ENCODE results near the gene SMIM5.
A peak's percentile ranks its signal among the peaks of the same experiment; 100 is the strongest.

The SMIM5 gene

DNA sequence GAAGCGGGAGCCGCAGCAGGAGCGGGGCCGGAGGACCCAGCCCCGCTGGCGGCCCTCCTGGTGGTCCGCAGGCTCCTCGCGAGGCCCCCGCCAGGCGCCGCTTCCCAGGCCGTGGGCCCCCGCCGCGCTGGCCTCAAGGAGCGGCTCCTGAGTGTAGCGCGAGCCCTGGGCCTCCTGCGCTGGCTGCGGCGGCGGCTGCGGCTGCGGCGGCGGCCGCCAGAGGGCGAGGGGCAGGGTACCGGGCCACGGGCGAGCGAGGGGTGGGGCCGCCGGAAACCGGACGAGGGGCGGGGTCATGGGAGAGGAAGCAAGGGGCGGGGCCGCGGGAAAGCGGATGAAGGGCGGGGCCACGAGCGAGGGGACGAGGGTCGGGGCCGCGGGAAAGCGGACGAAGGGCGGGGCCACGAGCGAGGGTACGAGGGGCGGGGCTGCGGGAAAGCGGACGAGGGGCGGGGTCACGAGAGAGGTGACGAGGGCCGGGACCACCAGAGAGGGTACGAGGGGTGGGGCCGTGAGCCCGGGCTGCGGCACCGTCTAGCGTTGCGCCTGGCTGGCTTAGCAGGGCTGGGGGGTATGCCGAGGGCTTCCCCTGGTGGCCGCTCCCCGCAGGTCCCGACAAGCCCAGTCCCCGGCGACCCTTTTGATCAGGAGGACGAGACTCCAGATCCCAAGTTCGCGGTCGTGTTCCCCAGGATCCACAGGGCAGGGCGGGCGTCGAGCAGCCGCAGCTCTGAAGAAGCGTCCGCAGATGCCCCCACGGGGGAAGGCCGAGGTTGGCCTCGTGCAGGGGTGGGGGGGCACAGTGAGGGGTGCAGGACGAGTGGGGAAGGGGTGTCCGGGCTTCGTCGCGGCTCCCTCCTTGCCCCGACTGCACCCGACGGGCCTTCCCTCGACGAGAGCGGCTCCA, 44.0 kb upstream of the SMIM5 start:
- WGBS (ENCODE audit: extremely low coverage, insufficient coverage, insufficient read length): no CpG with 5 or more reads among the region's 100 CpGs

DNA sequence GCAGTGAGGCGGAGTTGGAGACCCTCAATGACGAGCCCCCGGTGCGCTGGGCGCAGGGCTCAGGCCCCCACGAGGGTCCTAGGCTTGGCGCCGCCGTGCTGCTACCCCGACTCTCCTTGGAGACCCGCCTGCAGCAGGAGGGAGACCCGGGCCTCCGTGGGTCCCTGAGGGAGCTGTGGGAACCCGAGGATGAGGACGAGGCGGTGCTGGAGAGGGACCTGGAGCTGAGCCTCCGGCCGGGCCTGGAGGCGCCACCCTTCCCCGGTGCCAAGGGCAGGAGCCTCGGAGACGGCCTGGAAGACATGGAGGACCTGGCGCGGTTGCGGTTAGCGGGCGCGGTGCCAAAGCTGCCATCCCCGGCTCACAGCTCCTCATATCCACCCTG, 43.3 kb upstream of the SMIM5 start:
- Histone ChIP-seq H4K12ac (ENCODE audit: low read depth, low read length) (no peak overlapping the region), H3K4ac (ENCODE audit: low read depth, low read length) (no peak overlapping the region), H4K8ac (ENCODE audit: low read depth, low read length) (peak overlapping the region; percentile 3), H2AFZ (ENCODE audit: insufficient read depth, low read length, poor library complexity) (no peak overlapping the region), H3K4me1 (ENCODE audit: control insufficient read depth in 1 of 2, insufficient read depth in 2 of 2, low read length in 2 of 2) (peaks cover 4 to 9% of the 10 kb centered on the region in 2 experiments), H3K36me3 (ENCODE audit: control insufficient read depth in 1 of 2, insufficient read depth in 2 of 2, low read length in 2 of 2) (no peaks in the 10 kb centered on the region), H3K9me3 (ENCODE audit: insufficient read depth, low read depth, low read length) (no peaks in the 10 kb centered on the region), H3K18ac (ENCODE audit: low read length) (no peak overlapping the region), H3K9ac (ENCODE audit: low read length) (no peak overlapping the region), H3K23ac (ENCODE audit: low read length) (no peak overlapping the region), H3K27ac (ENCODE audit: low read depth, low read length) (no peak overlapping the region), H2BK5ac (ENCODE audit: low read depth, low read length, poor library complexity) (no peak overlapping the region), H3K14ac (ENCODE audit: low read length) (no peak overlapping the region), H3K79me2 (ENCODE audit: control insufficient read depth, insufficient read depth, low read length, poor library complexity) (peaks cover 12% of the 10 kb centered on the region), H3K79me1 (ENCODE audit: low read length) (peaks cover 18% of the 10 kb centered on the region), H3K4me2 (ENCODE audit: low read length) (peak overlapping the region; percentile 53), H3K27me3 (ENCODE audit: insufficient read depth, low read length) (no peaks in the 10 kb centered on the region), H3K4me3 (ENCODE audit: low read depth, low read length) (no peak overlapping the region), H2AK5ac (ENCODE audit: low read length) (peak overlapping the region; percentile 0), H2BK12ac (ENCODE audit: low read length) (no peak overlapping the region), H4K91ac (ENCODE audit: low read depth, low read length) (peak overlapping the region; percentile 67), H2BK120ac (ENCODE audit: insufficient read depth, low read length, poor library complexity) (no peak overlapping the region)
- no peak for DNase-seq
- no CpG with 5 or more reads among the region's 29 CpGs for WGBS (ENCODE audit: extremely low coverage, insufficient coverage, insufficient read length)

More for the DNA sequence above, 44.0 kb upstream of the SMIM5 start:
- Histone ChIP-seq H3K4me1 (ENCODE audit: control insufficient read depth in 1 of 2, insufficient read depth in 2 of 2, low read length in 2 of 2) (peaks cover 4 to 9% of the 10 kb centered on the region in 2 experiments), H3K36me3 (ENCODE audit: control insufficient read depth in 1 of 2, insufficient read depth in 2 of 2, low read length in 2 of 2) (no peaks in the 10 kb centered on the region), H4K12ac (ENCODE audit: low read depth, low read length) (peak overlapping the region; percentile 88), H3K18ac (ENCODE audit: low read length) (peak overlapping the region; percentile 90), H3K23ac (ENCODE audit: low read length) (no peak overlapping the region), H3K14ac (ENCODE audit: low read length) (peak overlapping the region; percentile 55), H3K27me3 (ENCODE audit: insufficient read depth, low read length) (no peaks in the 10 kb centered on the region), H3K9me3 (ENCODE audit: insufficient read depth, low read depth, low read length) (no peaks in the 10 kb centered on the region), H2BK5ac (ENCODE audit: low read depth, low read length, poor library complexity) (no peak overlapping the region), H2AK5ac (ENCODE audit: low read length) (no peak overlapping the region), H3K4me3 (ENCODE audit: low read depth, low read length) (peak overlapping the region; percentile 68), H3K4me2 (ENCODE audit: low read length) (peak overlapping the region; percentile 61), H3K4ac (ENCODE audit: low read depth, low read length) (peak overlapping the region; percentile 68), H3K27ac (ENCODE audit: low read depth, low read length) (peak overlapping the region; percentile 71), H2BK12ac (ENCODE audit: low read length) (no peak overlapping the region), H4K8ac (ENCODE audit: low read depth, low read length) (peak overlapping the region; percentile 90), H3K9ac (ENCODE audit: low read length) (peak overlapping the region; percentile 77), H3K79me2 (ENCODE audit: control insufficient read depth, insufficient read depth, low read length, poor library complexity) (peaks cover 12% of the 10 kb centered on the region), H2BK120ac (ENCODE audit: insufficient read depth, low read length, poor library complexity) (peak overlapping the region; percentile 59), H4K91ac (ENCODE audit: low read depth, low read length) (peak overlapping the region; percentile 85), H3K79me1 (ENCODE audit: low read length) (peaks cover 18% of the 10 kb centered on the region), H2AFZ (ENCODE audit: insufficient read depth, low read length, poor library complexity) (peak overlapping the region; percentile 84)
- DNase-seq: peak; percentile 75 to 91

DNA sequence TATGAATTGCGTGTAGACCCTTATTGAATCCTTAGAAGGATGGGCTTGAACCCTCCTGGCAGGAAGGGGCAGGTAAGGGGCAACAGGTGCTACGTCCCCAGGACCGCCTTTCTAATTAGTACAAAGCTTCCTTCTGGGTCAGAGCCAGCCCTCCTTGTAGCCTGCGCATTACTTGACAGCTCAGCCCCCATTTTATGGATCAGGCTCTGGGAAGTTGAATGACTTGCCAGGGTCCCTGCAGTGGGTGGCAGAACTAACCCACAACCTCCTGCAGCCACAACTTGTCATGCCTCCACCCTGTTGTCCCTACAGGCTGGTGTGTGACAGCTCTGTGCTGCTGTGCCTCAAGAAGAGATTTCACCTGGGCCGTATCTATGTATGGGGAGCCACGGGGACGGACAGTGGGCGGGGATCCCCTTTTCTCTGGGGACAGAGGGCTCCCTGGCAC, 42.9 kb upstream of the SMIM5 start:
- H3K4ac ChIP-seq (ENCODE audit: low read depth, low read length): no peak overlapping the region
- no peak overlapping the region for H4K8ac ChIP-seq (ENCODE audit: low read depth, low read length)
- H3K14ac ChIP-seq (ENCODE audit: low read length): no peak overlapping the region
- H3K27me3 ChIP-seq (ENCODE audit: insufficient read depth, low read length): no peaks in the 10 kb centered on the region
- H3K79me1 ChIP-seq (ENCODE audit: low read length): peaks cover 18% of the 10 kb centered on the region
- no peak overlapping the region for H3K18ac ChIP-seq (ENCODE audit: low read length)
- peaks cover 12% of the 10 kb centered on the region for H3K79me2 ChIP-seq (ENCODE audit: control insufficient read depth, insufficient read depth, low read length, poor library complexity)
- WGBS (ENCODE audit: extremely low coverage, insufficient coverage, insufficient read length): no CpG with 5 or more reads among the region's 8 CpGs
- no peak for DNase-seq
- H2BK120ac ChIP-seq (ENCODE audit: insufficient read depth, low read length, poor library complexity): no peak overlapping the region
- no peak overlapping the region for H2BK12ac ChIP-seq (ENCODE audit: low read length)
- H4K12ac ChIP-seq (ENCODE audit: low read depth, low read length): no peak overlapping the region
- H2BK5ac ChIP-seq (ENCODE audit: low read depth, low read length, poor library complexity): no peak overlapping the region
- H3K4me1 ChIP-seq (ENCODE audit: control insufficient read depth in 1 of 2, insufficient read depth in 2 of 2, low read length in 2 of 2): peaks cover 4 to 9% of the 10 kb centered on the region in 2 experiments
- no peaks in the 10 kb centered on the region for H3K36me3 ChIP-seq (ENCODE audit: control insufficient read depth in 1 of 2, insufficient read depth in 2 of 2, low read length in 2 of 2)
- no peak overlapping the region for H4K91ac ChIP-seq (ENCODE audit: low read depth, low read length)
- no peak overlapping the region for H2AFZ ChIP-seq (ENCODE audit: insufficient read depth, low read length, poor library complexity)
- H3K27ac ChIP-seq (ENCODE audit: low read depth, low read length): no peak overlapping the region
- no peak overlapping the region for H3K23ac ChIP-seq (ENCODE audit: low read length)
- no peak overlapping the region for H2AK5ac ChIP-seq (ENCODE audit: low read length)
- no peaks in the 10 kb centered on the region for H3K9me3 ChIP-seq (ENCODE audit: insufficient read depth, low read depth, low read length)
- no peak overlapping the region for H3K4me2 ChIP-seq (ENCODE audit: low read length)
- H3K9ac ChIP-seq (ENCODE audit: low read length): no peak overlapping the region
- no peak overlapping the region for H3K4me3 ChIP-seq (ENCODE audit: low read depth, low read length)

DNA sequence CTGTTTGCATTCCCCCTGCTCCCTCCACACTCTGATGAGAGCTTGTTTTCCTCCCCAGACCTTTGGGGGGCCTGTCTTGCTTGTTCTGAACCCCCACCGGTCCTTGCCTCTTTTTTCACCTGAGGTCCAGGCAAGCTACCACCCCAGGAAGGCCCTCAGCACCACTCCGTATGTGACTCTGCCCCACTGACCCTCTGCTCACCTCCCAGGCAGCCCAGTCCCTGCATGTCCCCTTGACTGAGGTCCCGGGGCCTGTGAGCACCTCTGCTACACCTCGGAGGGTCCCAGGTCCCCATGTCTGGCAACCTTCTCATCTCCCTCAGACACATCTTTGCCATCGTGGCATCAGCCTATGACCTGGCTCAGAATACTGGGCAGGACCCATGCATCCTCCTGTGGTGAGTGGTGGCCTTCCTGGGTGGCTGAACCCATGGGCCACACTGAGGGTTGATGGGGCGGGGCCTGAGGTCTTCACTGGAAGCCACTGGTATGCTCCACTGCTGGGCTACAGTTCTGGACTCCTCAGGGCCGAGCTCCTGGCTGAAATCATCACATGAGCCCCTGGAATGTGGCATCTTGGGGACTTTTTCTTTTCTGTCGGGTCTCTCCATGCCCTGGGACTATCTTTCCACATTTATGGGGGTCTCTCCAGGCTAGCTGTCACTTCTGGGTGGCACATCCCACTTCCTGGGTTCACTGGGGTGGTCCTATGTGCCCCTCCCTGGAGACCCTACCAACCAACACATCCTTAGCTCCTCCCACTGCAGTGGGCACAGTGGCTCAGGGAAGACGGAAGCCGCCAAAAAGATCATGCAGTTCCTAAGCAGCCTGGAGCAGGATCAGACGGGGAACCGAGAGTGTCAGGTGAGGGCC, 42.1 kb upstream of the SMIM5 start:
- H3K14ac ChIP-seq (ENCODE audit: low read length): no peak overlapping the region
- H3K79me1 ChIP-seq (ENCODE audit: low read length): peaks cover 18% of the 10 kb centered on the region
- H3K36me3 ChIP-seq (ENCODE audit: control insufficient read depth in 1 of 2, insufficient read depth in 2 of 2, low read length in 2 of 2): no peaks in the 10 kb centered on the region
- H2BK12ac ChIP-seq (ENCODE audit: low read length): no peak overlapping the region
- no peak overlapping the region for H4K8ac ChIP-seq (ENCODE audit: low read depth, low read length)
- H2AFZ ChIP-seq (ENCODE audit: insufficient read depth, low read length, poor library complexity): no peak overlapping the region
- H3K9ac ChIP-seq (ENCODE audit: low read length): no peak overlapping the region
- no peak overlapping the region for H3K4me3 ChIP-seq (ENCODE audit: low read depth, low read length)
- no peak overlapping the region for H3K27ac ChIP-seq (ENCODE audit: low read depth, low read length)
- no peak overlapping the region for H3K18ac ChIP-seq (ENCODE audit: low read length)
- peaks cover 4 to 9% of the 10 kb centered on the region in 2 experiments for H3K4me1 ChIP-seq (ENCODE audit: control insufficient read depth in 1 of 2, insufficient read depth in 2 of 2, low read length in 2 of 2)
- no peak overlapping the region for H2BK5ac ChIP-seq (ENCODE audit: low read depth, low read length, poor library complexity)
- H3K79me2 ChIP-seq (ENCODE audit: control insufficient read depth, insufficient read depth, low read length, poor library complexity): peaks cover 12% of the 10 kb centered on the region
- H3K27me3 ChIP-seq (ENCODE audit: insufficient read depth, low read length): no peaks in the 10 kb centered on the region
- H2AK5ac ChIP-seq (ENCODE audit: low read length): no peak overlapping the region
- no peaks in the 10 kb centered on the region for H3K9me3 ChIP-seq (ENCODE audit: insufficient read depth, low read depth, low read length)
- H4K91ac ChIP-seq (ENCODE audit: low read depth, low read length): no peak overlapping the region
- H3K4me2 ChIP-seq (ENCODE audit: low read length): no peak overlapping the region
- WGBS (ENCODE audit: extremely low coverage, insufficient coverage, insufficient read length): no CpG with 5 or more reads among the region's 12 CpGs
- no peak overlapping the region for H2BK120ac ChIP-seq (ENCODE audit: insufficient read depth, low read length, poor library complexity)
- H3K4ac ChIP-seq (ENCODE audit: low read depth, low read length): no peak overlapping the region
- H3K23ac ChIP-seq (ENCODE audit: low read length): no peak overlapping the region
- DNase-seq: peak in 1 of 2 donors; percentile 14
- no peak overlapping the region for H4K12ac ChIP-seq (ENCODE audit: low read depth, low read length)

Measured in trophoblast cell (in vitro differentiated cells and primary cell).